ENCODE results near the gene GXYLT2. TPM values are rescaled to one million over a fixed set of nuclear protein-coding genes. Genes with fewer than 3 reads are reported as not detected.

The GXYLT2 gene
- total RNA-seq, 2 experiments from 2014 or later, result not detected

- Mint-ChIP-seq H3K9me3 (no peaks in the 10 kb centered on the region), H3K36me3 (no peaks in the 10 kb centered on the region), H3K4me3 (no peak overlapping the region), H3K27ac (no peak overlapping the region), H3K4me1 (peaks cover 10% of the 10 kb centered on the region), H3K27me3 (peaks cover 10% of the 10 kb centered on the region)
- ATAC-seq (ENCODE audit: low read depth) (no peak), DNase-seq (no peak)
- POLR2A ChIA-PET, result no interaction called here
Observed at GRCh38 chr3:72959336-72959735, 71.5 kb downstream of the GXYLT2 start.

- POLR2A ChIA-PET, result no interaction called here
- Mint-ChIP-seq H3K9me3 (no peaks in the 10 kb centered on the region), H3K4me3 (no peak overlapping the region), H3K27ac (no peak overlapping the region), H3K4me1 (peaks cover 21% of the 10 kb centered on the region), H3K27me3 (peaks cover 5% of the 10 kb centered on the region), H3K36me3 (no peaks in the 10 kb centered on the region)
- no peak for DNase-seq
- ATAC-seq (ENCODE audit: low read depth), result no peak
Observed at GRCh38 chr3:72960812-72961518, 73.1 kb downstream of the GXYLT2 start.

- no peak overlapping the region for H3K27ac Mint-ChIP-seq
- peaks cover 22% of the 10 kb centered on the region for H3K4me1 Mint-ChIP-seq
- no peaks in the 10 kb centered on the region for H3K9me3 Mint-ChIP-seq
- ATAC-seq (ENCODE audit: low read depth) (no peak), DNase-seq (no peak)
- no peak overlapping the region for H3K4me3 Mint-ChIP-seq
- POLR2A ChIA-PET, result interaction anchor here (0.6 kb wide), 1 partner anchor 620 kb away, joined by 3 read pairs; no protein-coding TSS in a partner anchor
- H3K36me3 Mint-ChIP-seq, result no peaks in the 10 kb centered on the region
- peaks cover 3% of the 10 kb centered on the region for H3K27me3 Mint-ChIP-seq
Observed at GRCh38 chr3:72961752-72962151, 73.9 kb downstream of the GXYLT2 start.

- no peak for DNase-seq
- ATAC-seq (ENCODE audit: low read depth), result no peak
- H3K4me3 Mint-ChIP-seq, result no peak overlapping the region
- no peak overlapping the region for H3K27ac Mint-ChIP-seq
- peaks cover 22% of the 10 kb centered on the region for H3K4me1 Mint-ChIP-seq
- H3K27me3 Mint-ChIP-seq, result peaks cover 3% of the 10 kb centered on the region
- POLR2A ChIA-PET, result no interaction called here
- H3K36me3 Mint-ChIP-seq, result no peaks in the 10 kb centered on the region
- H3K9me3 Mint-ChIP-seq, result no peaks in the 10 kb centered on the region
Observed at GRCh38 chr3:72962317-72962716, 74.5 kb downstream of the GXYLT2 start.

- DNase-seq (no peak), ATAC-seq (ENCODE audit: low read depth) (no peak)
- Mint-ChIP-seq H3K4me1 (peaks cover 21% of the 10 kb centered on the region), H3K27me3 (peaks cover 2% of the 10 kb centered on the region), H3K4me3 (no peak overlapping the region), H3K9me3 (no peaks in the 10 kb centered on the region), H3K36me3 (no peaks in the 10 kb centered on the region), H3K27ac (no peak overlapping the region)
- POLR2A ChIA-PET, result interaction anchor here (2.1 kb wide), 1 partner anchor 32 kb away, joined by 12 read pairs; the partner anchor contains the start of gene PPP4R2
Observed at GRCh38 chr3:72964633-72965032, 76.8 kb downstream of the GXYLT2 start.

GRCh38 chr3:72968266-72968664 is 80.4 kb downstream of the GXYLT2 start:
- H3K27me3 Mint-ChIP-seq, result peaks cover 3% of the 10 kb centered on the region
- ATAC-seq (ENCODE audit: low read depth), result no peak
- no peak for DNase-seq
- peaks cover 13% of the 10 kb centered on the region for H3K4me1 Mint-ChIP-seq
- no peak overlapping the region for H3K27ac Mint-ChIP-seq
- H3K36me3 Mint-ChIP-seq, result no peaks in the 10 kb centered on the region
- POLR2A ChIA-PET, result no interaction called here
- H3K9me3 Mint-ChIP-seq, result no peaks in the 10 kb centered on the region
- H3K4me3 Mint-ChIP-seq, result no peak overlapping the region

GRCh38 chr3:72969766-72970165 is 81.9 kb downstream of the GXYLT2 start:
- no peak overlapping the region for H3K27ac Mint-ChIP-seq
- H3K4me1 Mint-ChIP-seq, result peaks cover 11% of the 10 kb centered on the region
- DNase-seq, result no peak
- H3K36me3 Mint-ChIP-seq, result no peaks in the 10 kb centered on the region
- POLR2A ChIA-PET, result no interaction called here
- peaks cover 6% of the 10 kb centered on the region for H3K27me3 Mint-ChIP-seq
- ATAC-seq (ENCODE audit: low read depth), result no peak
- H3K9me3 Mint-ChIP-seq, result no peaks in the 10 kb centered on the region
- H3K4me3 Mint-ChIP-seq, result no peak overlapping the region

GRCh38 chr3:72970942-72971341 is 83.1 kb downstream of the GXYLT2 start:
- H3K4me1 Mint-ChIP-seq, result peaks cover 3% of the 10 kb centered on the region

GRCh38 chr3:72972706-72973030 is 84.8 kb downstream of the GXYLT2 start:
- Mint-ChIP-seq H3K27ac (no peak overlapping the region), H3K4me3 (no peak overlapping the region), H3K36me3 (no peaks in the 10 kb centered on the region), H3K27me3 (peaks cover 16% of the 10 kb centered on the region), H3K4me1 (peaks cover 2% of the 10 kb centered on the region), H3K9me3 (no peaks in the 10 kb centered on the region)
- no peak for DNase-seq
- ATAC-seq (ENCODE audit: low read depth), result no peak
- POLR2A ChIA-PET, result no interaction called here

More at GRCh38 chr3:72970942-72971341, 83.1 kb downstream of the GXYLT2 start:
- POLR2A ChIA-PET, result no interaction called here
- Mint-ChIP-seq H3K36me3 (no peaks in the 10 kb centered on the region), H3K4me3 (no peak overlapping the region), H3K27ac (no peak overlapping the region), H3K9me3 (no peaks in the 10 kb centered on the region), H3K27me3 (peaks cover 12% of the 10 kb centered on the region)
- ATAC-seq (ENCODE audit: low read depth) (no peak), DNase-seq (no peak)

GRCh38 chr3:72973031-72973723 is 85.3 kb downstream of the GXYLT2 start:
- Mint-ChIP-seq H3K9me3 (no peaks in the 10 kb centered on the region), H3K36me3 (no peaks in the 10 kb centered on the region), H3K27me3 (peaks cover 16% of the 10 kb centered on the region), H3K4me3 (no peak overlapping the region), H3K4me1 (peaks cover 2% of the 10 kb centered on the region), H3K27ac (no peak overlapping the region)
- DNase-seq, result no peak
- no peak for ATAC-seq (ENCODE audit: low read depth)
- POLR2A ChIA-PET, result no interaction called here

- H3K9me3 Mint-ChIP-seq, result no peaks in the 10 kb centered on the region
- no peak overlapping the region for H3K4me3 Mint-ChIP-seq
- H3K27ac Mint-ChIP-seq, result no peak overlapping the region
- DNase-seq, result no peak
- ATAC-seq (ENCODE audit: low read depth), result no peak
- H3K27me3 Mint-ChIP-seq, result peaks cover 22% of the 10 kb centered on the region
- peaks cover 2% of the 10 kb centered on the region for H3K4me1 Mint-ChIP-seq
- H3K36me3 Mint-ChIP-seq, result no peaks in the 10 kb centered on the region
- POLR2A ChIA-PET, result no interaction called here
Observed at GRCh38 chr3:72973786-72974185, 85.9 kb downstream of the GXYLT2 start.

- H3K9me3 Mint-ChIP-seq, result no peaks in the 10 kb centered on the region
- no peak for ATAC-seq (ENCODE audit: low read depth)
- no peak overlapping the region for H3K4me3 Mint-ChIP-seq
- POLR2A ChIA-PET, result no interaction called here
- no peaks in the 10 kb centered on the region for H3K36me3 Mint-ChIP-seq
- no peak overlapping the region for H3K27ac Mint-ChIP-seq
- no peak for DNase-seq
- H3K4me1 Mint-ChIP-seq, result peaks cover 2% of the 10 kb centered on the region
- peaks cover 25% of the 10 kb centered on the region for H3K27me3 Mint-ChIP-seq
Observed at GRCh38 chr3:72974956-72975355, 87.1 kb downstream of the GXYLT2 start.

GRCh38 chr3:72976281-72976741 is 88.5 kb downstream of the GXYLT2 start:
- ATAC-seq (ENCODE audit: low read depth) (no peak), DNase-seq (no peak)
- Mint-ChIP-seq H3K9me3 (no peaks in the 10 kb centered on the region), H3K4me1 (peaks cover 2% of the 10 kb centered on the region), H3K27me3 (peaks cover 30% of the 10 kb centered on the region), H3K27ac (no peak overlapping the region), H3K4me3 (no peak overlapping the region), H3K36me3 (no peaks in the 10 kb centered on the region)
- POLR2A ChIA-PET, result no interaction called here
